GM19193 (cell line): ENCODE data around the gene FANCI.

Source experiments
- POLR2A ChIP-seq: IDR thresholded peaks from 4 replicates; pipeline ENCODE4 v1.6.1; 2011; ENCODE audit not compliant: insufficient read depth, insufficient read length; ENCODE audit errors: extremely low read depth

Gene FANCI

GRCh38 chr15:89243691-89244573 is at the start of gene FANCI:
Gene FANCI (plus strand): TSS chr15:89243979. CDS start chr15:89247648, 3,669 bp downstream.
- TF ChIP-seq POLR2A, result peak; percentile 86

- TF ChIP-seq POLR2A, result no peak
Observed at GRCh38 chr15:89194608-89195007, 49.2 kb upstream of the FANCI start.

- no peak for TF ChIP-seq POLR2A
Observed at GRCh38 chr15:89195836-89196235, 47.9 kb upstream of the FANCI start.

GRCh38 chr15:89196241-89196640 is 47.5 kb upstream of the FANCI start:
- no peak for TF ChIP-seq POLR2A

GRCh38 chr15:89196994-89197393 is 46.8 kb upstream of the FANCI start:
- no peak for TF ChIP-seq POLR2A

- TF ChIP-seq POLR2A, result no peak
Observed at GRCh38 chr15:89197503-89197971, 46.2 kb upstream of the FANCI start.

GRCh38 chr15:89198196-89198595 is 45.6 kb upstream of the FANCI start:
- TF ChIP-seq POLR2A, result no peak

GRCh38 chr15:89198934-89199333 is 44.8 kb upstream of the FANCI start:
- TF ChIP-seq POLR2A, result no peak

- TF ChIP-seq POLR2A, result no peak
Observed at GRCh38 chr15:89199746-89200145, 44.0 kb upstream of the FANCI start.

- TF ChIP-seq POLR2A, result no peak
Observed at GRCh38 chr15:89200182-89200581, 43.6 kb upstream of the FANCI start.

GRCh38 chr15:89201465-89202005 is 42.2 kb upstream of the FANCI start:
- no peak for TF ChIP-seq POLR2A

- no peak for TF ChIP-seq POLR2A
Observed at GRCh38 chr15:89203705-89204273, 40.0 kb upstream of the FANCI start.

- TF ChIP-seq POLR2A, result no peak
Observed at GRCh38 chr15:89205991-89206585, 37.7 kb upstream of the FANCI start.

- TF ChIP-seq POLR2A, result no peak
Observed at GRCh38 chr15:89206908-89207331, 36.9 kb upstream of the FANCI start.

- no peak for TF ChIP-seq POLR2A
Observed at GRCh38 chr15:89208256-89208655, 35.5 kb upstream of the FANCI start.
